Lower lobe of right lung (tissue), 2 donors: ENCODE results near the gene FHDC1. TPM values are rescaled to one million over a fixed set of nuclear protein-coding genes. Genes with fewer than 3 reads are reported as not detected.
A peak's percentile ranks its signal among the peaks of the same experiment; 100 is the strongest.

ENCODE experiments used
- ATAC-seq, 2 donors: fragments of 200-7000 bp; cut with Tn5 transposase; one replicate each; pipeline ENCODE4 v1.9.1; 2020 to 2022; ENCODE audit warnings: mild to moderate bottlenecking in 2 of 2, moderate library complexity in 2 of 2
- DNase-seq: peaks from one replicate; pipeline ENCODE4 v3.0.0-alpha.2; 2020
- H3K27ac ChIP-seq: fragments of 200-600 bp; one replicate; pipeline ENCODE4 v1.8.0; 2022
- H3K27me3 ChIP-seq: fragments of 200-600 bp; one replicate; pipeline ENCODE4 v1.8.0; 2022; ENCODE audit warnings: low read depth
- H3K36me3 ChIP-seq: fragments of 200-600 bp; one replicate; pipeline ENCODE4 v1.8.0; 2022; ENCODE audit warnings: mild to moderate bottlenecking
- H3K4me1 ChIP-seq: fragments of 200-600 bp; one replicate; pipeline ENCODE4 v1.8.0; 2022
- H3K4me3 ChIP-seq: fragments of 200-600 bp; one replicate; pipeline ENCODE4 v1.8.0; 2022; ENCODE audit warnings: mild to moderate bottlenecking
- H3K9me3 ChIP-seq: fragments of 200-600 bp; one replicate; pipeline ENCODE4 v1.8.0; 2022
- intact Hi-C: fragments of 100-400 bp; cut with DNase I; formaldehyde crosslinking; loops from one replicate; pipeline ENCODE4 v1.11.0; 2022
- total RNA-seq: library from RNA; stranded (reverse); fragmentation: NEBNext Ultra II Directional; extraction: Animal tissue kit (Norgen Biotek cat#: 25700); gene quantifications from one replicate; pipeline ENCODE4 v1.2.1, GENCODE V29; 2021
- TF ChIP-seq, protein P1 (sequence below): fragments of 200-600 bp; IDR thresholded peaks from one replicate; pipeline ENCODE4 v1.8.0; 2022; ENCODE audit warnings: antibody characterized with exemption, mild to moderate bottlenecking
- donor health status: DM: no; HTN: yes; CAD: no; lungs with severe emphysema.

The FHDC1 gene
- total RNA-seq, 1 donor from 2014 or later, result 21.9 TPM

DNA sequence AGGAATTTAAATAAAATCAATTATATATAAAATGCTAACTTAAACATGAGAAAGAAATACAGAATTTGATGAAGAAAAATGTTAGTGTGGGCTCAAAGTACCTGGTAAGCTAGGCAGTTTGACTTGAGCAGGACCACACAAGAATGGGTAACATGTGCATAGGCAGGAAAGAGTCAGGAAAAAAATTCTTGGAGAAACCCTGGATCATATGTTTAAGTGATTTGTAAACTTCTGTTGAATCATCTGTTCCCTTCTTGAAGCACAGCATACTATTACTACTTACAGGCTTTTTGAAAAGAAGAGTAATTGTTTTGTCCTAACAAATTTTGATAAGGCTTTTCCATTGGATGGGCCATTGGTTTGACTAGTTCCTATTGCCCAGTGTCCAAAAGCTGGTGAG lies 37.5 kb upstream of the FHDC1 start:
- Histone ChIP-seq H3K36me3 (peaks cover 5% of the 10 kb centered on the region), H3K4me1 (no peaks in the 10 kb centered on the region), H3K27me3 (no peaks in the 10 kb centered on the region), H3K9me3 (no peaks in the 10 kb centered on the region), H3K27ac (no peak overlapping the region), H3K4me3 (no peak overlapping the region)
- ATAC-seq (no peak), DNase-seq (no peak)
- TF ChIP-seq, protein P1, sequence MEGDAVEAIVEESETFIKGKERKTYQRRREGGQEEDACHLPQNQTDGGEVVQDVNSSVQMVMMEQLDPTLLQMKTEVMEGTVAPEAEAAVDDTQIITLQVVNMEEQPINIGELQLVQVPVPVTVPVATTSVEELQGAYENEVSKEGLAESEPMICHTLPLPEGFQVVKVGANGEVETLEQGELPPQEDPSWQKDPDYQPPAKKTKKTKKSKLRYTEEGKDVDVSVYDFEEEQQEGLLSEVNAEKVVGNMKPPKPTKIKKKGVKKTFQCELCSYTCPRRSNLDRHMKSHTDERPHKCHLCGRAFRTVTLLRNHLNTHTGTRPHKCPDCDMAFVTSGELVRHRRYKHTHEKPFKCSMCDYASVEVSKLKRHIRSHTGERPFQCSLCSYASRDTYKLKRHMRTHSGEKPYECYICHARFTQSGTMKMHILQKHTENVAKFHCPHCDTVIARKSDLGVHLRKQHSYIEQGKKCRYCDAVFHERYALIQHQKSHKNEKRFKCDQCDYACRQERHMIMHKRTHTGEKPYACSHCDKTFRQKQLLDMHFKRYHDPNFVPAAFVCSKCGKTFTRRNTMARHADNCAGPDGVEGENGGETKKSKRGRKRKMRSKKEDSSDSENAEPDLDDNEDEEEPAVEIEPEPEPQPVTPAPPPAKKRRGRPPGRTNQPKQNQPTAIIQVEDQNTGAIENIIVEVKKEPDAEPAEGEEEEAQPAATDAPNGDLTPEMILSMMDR, result no peak
- intact Hi-C loops, result no loop called here

DNA sequence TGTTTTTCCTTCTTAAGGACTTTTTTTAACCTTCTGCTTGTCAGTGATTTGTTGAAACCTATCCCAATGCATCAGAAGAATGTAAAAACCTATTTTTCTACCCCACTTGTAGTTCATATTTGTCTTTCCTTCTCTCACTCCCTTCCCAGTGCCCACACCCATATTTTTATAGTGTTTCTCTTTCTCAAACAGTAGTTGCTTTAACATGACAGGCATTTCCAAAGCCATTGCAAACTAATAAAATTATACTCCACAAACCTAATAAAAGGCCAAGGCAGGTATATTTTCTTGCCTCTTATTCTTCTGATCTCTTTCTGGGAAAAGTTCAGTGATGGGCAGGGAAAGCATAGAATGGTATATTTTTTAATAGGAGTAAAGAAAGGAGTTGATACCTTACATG lies 35.7 kb upstream of the FHDC1 start:
- TF ChIP-seq, protein P1, result no peak
- Histone ChIP-seq H3K36me3 (no peaks in the 10 kb centered on the region), H3K27ac (no peak overlapping the region), H3K4me3 (no peak overlapping the region), H3K27me3 (no peaks in the 10 kb centered on the region), H3K4me1 (no peaks in the 10 kb centered on the region), H3K9me3 (no peaks in the 10 kb centered on the region)
- DNase-seq (no peak), ATAC-seq (no peak)
- intact Hi-C loops, result no loop called here

DNA sequence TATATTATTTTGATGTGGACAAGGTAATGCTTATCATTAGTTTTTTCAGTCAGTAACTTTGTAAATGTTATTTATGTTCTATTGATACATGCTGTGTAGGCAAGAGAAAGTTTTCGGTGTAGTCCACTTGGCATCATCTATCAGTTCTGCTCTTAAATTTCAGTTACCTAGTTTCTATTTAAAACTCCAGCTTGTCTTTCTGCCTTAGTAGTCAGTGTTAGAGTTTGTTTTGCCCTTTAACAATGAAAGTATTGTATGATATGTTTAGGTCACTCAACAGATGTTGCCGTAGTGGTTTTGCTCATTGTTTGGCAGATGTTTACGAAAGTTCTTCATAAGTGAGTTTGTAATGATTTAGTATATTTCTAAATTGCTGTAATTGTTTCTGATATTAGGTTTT lies 34.9 kb upstream of the FHDC1 start:
- TF ChIP-seq, protein P1, result no peak
- peaks cover under 1% of the 10 kb centered on the region for H3K36me3 ChIP-seq
- no peak for DNase-seq
- H3K27ac ChIP-seq, result no peak overlapping the region
- H3K27me3 ChIP-seq, result no peaks in the 10 kb centered on the region
- no peaks in the 10 kb centered on the region for H3K4me1 ChIP-seq
- intact Hi-C loops, result no loop called here
- no peaks in the 10 kb centered on the region for H3K9me3 ChIP-seq
- H3K4me3 ChIP-seq, result no peak overlapping the region
- no peak for ATAC-seq

DNA sequence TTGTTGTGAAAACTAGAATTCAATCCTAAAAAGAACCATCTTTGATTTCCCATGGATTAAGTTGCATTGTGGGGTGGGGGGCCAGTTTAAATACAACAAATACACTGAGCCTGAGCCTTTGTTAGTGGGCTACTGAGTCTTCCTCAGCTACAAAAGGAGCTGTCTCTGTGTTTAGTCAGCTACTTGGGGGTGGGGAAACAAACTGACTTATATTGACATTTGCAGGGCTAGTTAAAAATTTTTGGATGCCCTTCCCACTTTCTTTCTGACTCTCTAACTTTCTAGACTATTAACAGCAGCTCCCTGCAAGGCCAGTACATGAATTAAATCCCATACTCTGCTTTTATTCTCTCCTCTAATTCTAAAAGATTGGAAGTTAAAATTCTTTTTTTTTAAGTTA lies 32.5 kb upstream of the FHDC1 start:
- intact Hi-C loops, result no loop called here
- Histone ChIP-seq H3K4me1 (no peaks in the 10 kb centered on the region), H3K27ac (no peak overlapping the region), H3K27me3 (no peaks in the 10 kb centered on the region), H3K36me3 (peaks cover 4% of the 10 kb centered on the region), H3K4me3 (no peak overlapping the region), H3K9me3 (no peaks in the 10 kb centered on the region)
- ATAC-seq, result no peak
- TF ChIP-seq, protein P1, result no peak
- no peak for DNase-seq

DNA sequence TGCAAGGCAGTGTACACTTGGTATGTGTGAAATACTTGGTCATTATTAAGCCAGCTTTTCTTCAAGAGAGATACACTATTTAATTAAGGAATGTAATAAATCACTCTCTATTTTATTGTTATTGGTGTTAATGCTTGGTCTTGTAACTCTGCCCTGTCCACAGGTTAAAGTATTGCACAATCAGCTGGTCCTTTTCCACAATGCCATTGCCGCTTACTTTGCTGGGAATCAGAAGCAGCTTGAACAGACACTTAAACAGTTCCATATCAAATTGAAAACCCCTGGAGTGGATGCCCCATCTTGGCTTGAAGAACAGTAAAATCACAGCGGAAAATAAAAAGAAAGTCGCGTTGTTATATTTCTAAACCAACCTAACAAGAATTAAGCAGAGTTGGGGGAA lies 26.2 kb upstream of the FHDC1 start:
- intact Hi-C loops, result no loop called here
- no peak for DNase-seq
- Histone ChIP-seq H3K9me3 (no peaks in the 10 kb centered on the region), H3K27me3 (no peaks in the 10 kb centered on the region), H3K36me3 (peaks cover 4% of the 10 kb centered on the region), H3K4me3 (no peak overlapping the region), H3K27ac (no peak overlapping the region), H3K4me1 (no peaks in the 10 kb centered on the region)
- TF ChIP-seq, protein P1, result no peak
- ATAC-seq, result peak in 1 of 2 donors; percentile 75

DNA sequence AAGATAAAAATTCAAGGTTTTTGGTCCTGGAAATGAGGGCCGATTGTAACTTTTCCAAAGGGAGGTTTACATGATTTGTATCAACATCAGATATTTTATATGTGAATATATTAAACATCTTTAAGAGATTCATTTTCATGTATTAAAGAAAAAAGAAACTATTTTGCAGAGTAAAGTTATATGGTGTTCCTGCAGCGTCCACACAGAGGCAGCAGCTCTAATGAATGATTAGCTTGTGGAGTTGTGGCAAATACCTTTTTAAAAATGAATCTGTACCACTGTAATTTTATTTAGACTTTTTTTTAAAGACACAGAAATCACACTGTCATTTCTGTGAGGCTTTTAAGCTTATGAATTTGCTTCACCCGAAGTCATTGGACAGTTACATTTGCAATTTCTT lies 25.6 kb upstream of the FHDC1 start:
- ATAC-seq (peak in 1 of 2 donors; percentile 72), DNase-seq (no peak)
- no peaks in the 10 kb centered on the region for H3K9me3 ChIP-seq
- no peaks in the 10 kb centered on the region for H3K4me1 ChIP-seq
- H3K27me3 ChIP-seq, result no peaks in the 10 kb centered on the region
- H3K4me3 ChIP-seq, result no peak overlapping the region
- intact Hi-C loops, result no loop called here
- no peak overlapping the region for H3K27ac ChIP-seq
- TF ChIP-seq, protein P1, result no peak
- peaks cover 4% of the 10 kb centered on the region for H3K36me3 ChIP-seq
